GM12878 (cell line): ENCODE measurements around the gene SRSF7.

ENCODE experiments used
- ATF7 ChIP-seq: fragments of 450-650 bp; IDR thresholded peaks from 2 replicates; pipeline ENCODE4 v1.6.1; 2016; ENCODE audit warnings: low read depth, mild to moderate bottlenecking
- CREM ChIP-seq: IDR thresholded peaks from 2 replicates; pipeline ENCODE4 v1.6.1; 2014; ENCODE audit warnings: antibody characterized with exemption, low read depth
- EP300 ChIP-seq, 2 experiments: fragments of 150-350 bp in 1 of 2; IDR thresholded peaks; 2 replicates each; pipeline ENCODE4 v1.6.1; 2011 to 2012; ENCODE audit warnings: low read depth in 2 of 2, low read length in 2 of 2, borderline replicate concordance in 1 of 2, improper control_type of control experiment in 1 of 2, inconsistent platforms in 1 of 2; ENCODE audit not compliant: control insufficient read depth in 1 of 2
- GABPA ChIP-seq: IDR thresholded peaks from 2 replicates; pipeline ENCODE4 v1.6.1; 2014; ENCODE audit warnings: antibody characterized with exemption, low read depth, mild to moderate bottlenecking, inconsistent platforms
- MEF2A ChIP-seq: IDR thresholded peaks from 2 replicates; pipeline ENCODE4 v1.6.1; 2011; ENCODE audit warnings: low read depth, mild to moderate bottlenecking, low read length, moderate library complexity; ENCODE audit not compliant: insufficient read depth
- MTA2 ChIP-seq: fragments of 450-650 bp; IDR thresholded peaks from 2 replicates; pipeline ENCODE4 v1.6.1; 2016; ENCODE audit warnings: low read depth, mild to moderate bottlenecking, moderate library complexity
- POLR2A ChIP-seq: IDR thresholded peaks from 2 replicates; pipeline ENCODE4 v1.6.1; 2011; ENCODE audit warnings: low read depth, mild to moderate bottlenecking, low read length
- POLR2AphosphoS5 ChIP-seq: IDR thresholded peaks from 2 replicates; pipeline ENCODE4 v1.6.1; 2011; ENCODE audit warnings: mild to moderate bottlenecking, low read length, inconsistent platforms
- RAD21 ChIP-seq: IDR thresholded peaks from 2 replicates; pipeline ENCODE4 v1.6.1; 2011; ENCODE audit warnings: mild to moderate bottlenecking, low read depth, low read length, moderate library complexity; ENCODE audit not compliant: insufficient read depth
- SIX5 ChIP-seq: IDR thresholded peaks from 2 replicates; pipeline ENCODE4 v1.6.1; 2011; ENCODE audit warnings: mild to moderate bottlenecking, low read depth, low read length, moderate library complexity; ENCODE audit not compliant: severe bottlenecking
- TF ChIP-seq, protein P1 (sequence below), 3 experiments: IDR thresholded peaks in 2 of 3; conservative IDR thresholded peaks in 1 of 3; 2 replicates each; pipeline ENCODE4 v1.5.1; 2011; ENCODE audit warnings: low read depth in 3 of 3, low read length in 3 of 3, mild to moderate bottlenecking in 3 of 3, control low read depth in 2 of 3, moderate library complexity in 2 of 3, inconsistent platforms in 1 of 3, mixed read lengths in 1 of 3; ENCODE audit not compliant: control insufficient read depth in 2 of 3, insufficient read depth in 1 of 3; ENCODE audit errors: extremely low read depth in 1 of 3
- TF ChIP-seq, protein P2 (sequence below): IDR thresholded peaks from 2 replicates; pipeline ENCODE4 v1.6.1; 2011; ENCODE audit warnings: borderline replicate concordance, low read depth, mild to moderate bottlenecking, moderate library complexity, mixed read lengths, low read length; ENCODE audit not compliant: insufficient read depth; ENCODE audit errors: extremely low read length
- TF ChIP-seq, protein P3 (sequence below): IDR thresholded peaks from 2 replicates; pipeline ENCODE4 v1.6.1; 2011; ENCODE audit warnings: mild to moderate bottlenecking, low read depth, low read length, moderate library complexity; ENCODE audit not compliant: insufficient replicate concordance
- TF ChIP-seq, protein P4 (sequence below): fragments of 450-650 bp; formaldehyde crosslinking; IDR thresholded peaks from 2 replicates; pipeline ENCODE4 v1.5.0; 2022; ENCODE audit warnings: mild to moderate bottlenecking, missing genetic modification characterization

DNA sequence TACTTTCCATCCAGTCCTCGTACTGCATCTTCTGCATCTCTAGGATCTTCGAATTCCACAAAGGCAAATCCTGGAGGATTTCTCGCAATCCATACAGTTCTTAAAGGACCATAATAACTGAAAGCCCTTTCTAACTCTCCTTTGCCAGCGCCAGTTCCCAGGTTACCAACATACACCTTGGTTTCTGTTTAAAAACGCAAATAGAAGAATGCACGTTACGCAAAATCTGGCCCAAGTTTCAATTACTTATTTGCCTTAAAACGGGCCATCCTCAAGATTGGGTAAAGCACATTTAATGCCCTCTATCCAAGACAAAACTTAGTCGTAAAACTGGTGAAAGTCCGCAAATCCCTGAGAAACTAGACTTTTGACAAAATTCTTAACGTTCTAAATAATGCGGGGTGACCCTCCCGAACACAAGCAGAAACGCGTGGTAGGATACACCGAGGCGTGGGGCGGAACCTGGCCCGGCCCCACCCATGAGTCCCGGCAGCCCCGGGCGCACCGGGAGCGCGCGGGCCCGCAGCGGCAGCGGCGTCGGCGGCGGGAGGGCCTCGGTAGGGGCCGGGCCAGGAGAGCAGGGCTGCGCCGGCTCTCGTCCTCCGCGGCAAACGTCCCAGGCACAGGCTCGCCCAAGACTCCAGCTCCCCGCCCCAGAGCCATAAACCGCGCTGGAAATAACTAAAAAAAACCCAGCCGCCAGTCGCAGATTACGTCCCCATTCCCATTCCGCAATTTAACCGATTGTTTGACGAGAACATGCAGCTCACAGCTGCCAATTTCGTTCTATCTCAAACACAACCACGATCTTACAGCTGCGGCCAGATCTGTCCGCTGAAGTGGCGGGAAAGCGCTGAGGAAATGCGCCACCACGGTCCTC lies 910 bp downstream of the SRSF7 start:
- TF ChIP-seq, protein P1, sequence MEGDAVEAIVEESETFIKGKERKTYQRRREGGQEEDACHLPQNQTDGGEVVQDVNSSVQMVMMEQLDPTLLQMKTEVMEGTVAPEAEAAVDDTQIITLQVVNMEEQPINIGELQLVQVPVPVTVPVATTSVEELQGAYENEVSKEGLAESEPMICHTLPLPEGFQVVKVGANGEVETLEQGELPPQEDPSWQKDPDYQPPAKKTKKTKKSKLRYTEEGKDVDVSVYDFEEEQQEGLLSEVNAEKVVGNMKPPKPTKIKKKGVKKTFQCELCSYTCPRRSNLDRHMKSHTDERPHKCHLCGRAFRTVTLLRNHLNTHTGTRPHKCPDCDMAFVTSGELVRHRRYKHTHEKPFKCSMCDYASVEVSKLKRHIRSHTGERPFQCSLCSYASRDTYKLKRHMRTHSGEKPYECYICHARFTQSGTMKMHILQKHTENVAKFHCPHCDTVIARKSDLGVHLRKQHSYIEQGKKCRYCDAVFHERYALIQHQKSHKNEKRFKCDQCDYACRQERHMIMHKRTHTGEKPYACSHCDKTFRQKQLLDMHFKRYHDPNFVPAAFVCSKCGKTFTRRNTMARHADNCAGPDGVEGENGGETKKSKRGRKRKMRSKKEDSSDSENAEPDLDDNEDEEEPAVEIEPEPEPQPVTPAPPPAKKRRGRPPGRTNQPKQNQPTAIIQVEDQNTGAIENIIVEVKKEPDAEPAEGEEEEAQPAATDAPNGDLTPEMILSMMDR (IDR thresholded peaks at IDR 0.05 in 2 of 3, conservative IDR thresholded peaks at IDR 0.05 in 1 of 3; ENCODE audit: control insufficient read depth in 2 of 3, extremely low read depth in 1 of 3, insufficient read depth in 1 of 3, low read depth in 3 of 3, low read length in 3 of 3), result no peak
- TF ChIP-seq, protein P2, sequence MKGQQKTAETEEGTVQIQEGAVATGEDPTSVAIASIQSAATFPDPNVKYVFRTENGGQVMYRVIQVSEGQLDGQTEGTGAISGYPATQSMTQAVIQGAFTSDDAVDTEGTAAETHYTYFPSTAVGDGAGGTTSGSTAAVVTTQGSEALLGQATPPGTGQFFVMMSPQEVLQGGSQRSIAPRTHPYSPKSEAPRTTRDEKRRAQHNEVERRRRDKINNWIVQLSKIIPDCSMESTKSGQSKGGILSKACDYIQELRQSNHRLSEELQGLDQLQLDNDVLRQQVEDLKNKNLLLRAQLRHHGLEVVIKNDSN, result no peak
- TF ChIP-seq RAD21 (no peak), CREM (no peak), MTA2 (no peak), EP300 (IDR thresholded peaks at IDR 0.05; ENCODE audit: borderline replicate concordance in 1 of 2, control insufficient read depth in 1 of 2, low read depth in 2 of 2, low read length in 2 of 2) (no peak), POLR2AphosphoS5 (0 out of 2 replicates have a peak, but pooled peaks have one; percentile 1), MEF2A (no peak), POLR2A (no peak), SIX5 (no peak), GABPA (no peak), ATF7 (no peak)
- TF ChIP-seq, protein P3, sequence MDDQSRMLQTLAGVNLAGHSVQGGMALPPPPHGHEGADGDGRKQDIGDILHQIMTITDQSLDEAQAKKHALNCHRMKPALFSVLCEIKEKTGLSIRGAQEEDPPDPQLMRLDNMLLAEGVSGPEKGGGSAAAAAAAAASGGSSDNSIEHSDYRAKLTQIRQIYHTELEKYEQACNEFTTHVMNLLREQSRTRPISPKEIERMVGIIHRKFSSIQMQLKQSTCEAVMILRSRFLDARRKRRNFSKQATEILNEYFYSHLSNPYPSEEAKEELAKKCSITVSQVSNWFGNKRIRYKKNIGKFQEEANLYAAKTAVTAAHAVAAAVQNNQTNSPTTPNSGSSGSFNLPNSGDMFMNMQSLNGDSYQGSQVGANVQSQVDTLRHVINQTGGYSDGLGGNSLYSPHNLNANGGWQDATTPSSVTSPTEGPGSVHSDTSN, result no peak
- TF ChIP-seq, protein P4, sequence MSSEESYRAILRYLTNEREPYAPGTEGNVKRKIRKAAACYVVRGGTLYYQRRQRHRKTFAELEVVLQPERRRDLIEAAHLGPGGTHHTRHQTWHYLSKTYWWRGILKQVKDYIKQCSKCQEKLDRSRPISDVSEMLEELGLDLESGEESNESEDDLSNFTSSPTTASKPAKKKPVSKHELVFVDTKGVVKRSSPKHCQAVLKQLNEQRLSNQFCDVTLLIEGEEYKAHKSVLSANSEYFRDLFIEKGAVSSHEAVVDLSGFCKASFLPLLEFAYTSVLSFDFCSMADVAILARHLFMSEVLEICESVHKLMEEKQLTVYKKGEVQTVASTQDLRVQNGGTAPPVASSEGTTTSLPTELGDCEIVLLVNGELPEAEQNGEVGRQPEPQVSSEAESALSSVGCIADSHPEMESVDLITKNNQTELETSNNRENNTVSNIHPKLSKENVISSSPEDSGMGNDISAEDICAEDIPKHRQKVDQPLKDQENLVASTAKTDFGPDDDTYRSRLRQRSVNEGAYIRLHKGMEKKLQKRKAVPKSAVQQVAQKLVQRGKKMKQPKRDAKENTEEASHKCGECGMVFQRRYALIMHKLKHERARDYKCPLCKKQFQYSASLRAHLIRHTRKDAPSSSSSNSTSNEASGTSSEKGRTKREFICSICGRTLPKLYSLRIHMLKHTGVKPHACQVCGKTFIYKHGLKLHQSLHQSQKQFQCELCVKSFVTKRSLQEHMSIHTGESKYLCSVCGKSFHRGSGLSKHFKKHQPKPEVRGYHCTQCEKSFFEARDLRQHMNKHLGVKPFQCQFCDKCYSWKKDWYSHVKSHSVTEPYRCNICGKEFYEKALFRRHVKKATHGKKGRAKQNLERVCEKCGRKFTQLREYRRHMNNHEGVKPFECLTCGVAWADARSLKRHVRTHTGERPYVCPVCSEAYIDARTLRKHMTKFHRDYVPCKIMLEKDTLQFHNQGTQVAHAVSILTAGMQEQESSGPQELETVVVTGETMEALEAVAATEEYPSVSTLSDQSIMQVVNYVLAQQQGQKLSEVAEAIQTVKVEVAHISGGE (CRISPR knock-in tag), result no peak
